CD4-positive, alpha-beta memory T cell (primary cell): ENCODE results near the gene MITF. TPM values are rescaled to one million over a fixed set of nuclear protein-coding genes. Genes with fewer than 3 reads are reported as not detected.

ENCODE experiments used
- CTCF ChIA-PET: fragments of 350-600 bp; sonication (Branson Sonifier 250); formaldehyde crosslinking; loops from one replicate; lab custom pipeline; 2021; ENCODE audit warnings: inconsistent platforms; ENCODE audit not compliant: partially characterized antibody; lab: Charles Lee
- POLR2A ChIA-PET: fragments of 350-600 bp; sonication (Branson Sonifier 250); formaldehyde crosslinking; loops from one replicate; lab custom pipeline; 2021; ENCODE audit not compliant: partially characterized antibody; lab: Charles Lee
- DNase-seq, 5 donors: peaks; one replicate each; pipeline versions ENCODE4 v3.0.0 to v3.0.0-alpha.2; 2020 to 2022; ENCODE audit warnings: mixed read lengths in 1 of 5
- H3K27ac ChIP-seq: one replicate; pipeline ENCODE4 v1.7.0; 2013; ENCODE audit warnings: low read depth, low read length
- H3K27me3 ChIP-seq: 2 replicates; pipeline ENCODE4 v1.7.0; 2013; ENCODE audit warnings: mild to moderate bottlenecking, low read length, moderate library complexity; ENCODE audit not compliant: insufficient read depth
- H3K36me3 ChIP-seq: 2 replicates; pipeline ENCODE4 v1.7.0; 2013; ENCODE audit warnings: mild to moderate bottlenecking, low read length, moderate library complexity; ENCODE audit not compliant: insufficient read depth
- H3K4me1 ChIP-seq: 2 replicates; pipeline ENCODE4 v1.7.0; 2013; ENCODE audit warnings: mild to moderate bottlenecking, low read length, moderate library complexity; ENCODE audit not compliant: insufficient read depth
- H3K4me3 ChIP-seq, 2 donors: one replicate each; pipeline ENCODE4 v1.7.0; 2013; ENCODE audit warnings: low read length in 2 of 2, mild to moderate bottlenecking in 1 of 2
- H3K9me3 ChIP-seq, 2 donors: one replicate each; pipeline ENCODE4 v1.7.0; 2013; ENCODE audit warnings: low read length in 2 of 2, control low read depth in 1 of 2; ENCODE audit not compliant: control insufficient read depth in 1 of 2
- H3K27ac Mint-ChIP-seq, 7 donors: one replicate each; pipeline ENCODE4 v1.8.0; 2020 to 2021; ENCODE audit warnings: mixed read lengths in 7 of 7, mild to moderate bottlenecking in 6 of 7, inconsistent platforms in 3 of 7, moderate library complexity in 3 of 7
- H3K27me3 Mint-ChIP-seq, 2 donors: one replicate each; pipeline ENCODE4 v1.8.0; 2020 to 2021; ENCODE audit warnings: mixed read lengths in 2 of 2
- H3K36me3 Mint-ChIP-seq, 2 donors: one replicate each; pipeline ENCODE4 v1.8.0; 2020 to 2021; ENCODE audit warnings: mixed read lengths in 2 of 2, inconsistent platforms in 1 of 2, mild to moderate bottlenecking in 1 of 2
- H3K4me1 Mint-ChIP-seq, 4 donors: one replicate each; pipeline ENCODE4 v1.8.0; 2020 to 2021; ENCODE audit warnings: mixed read lengths in 4 of 4, mild to moderate bottlenecking in 1 of 4
- H3K4me3 Mint-ChIP-seq, 8 donors: one replicate each; pipeline ENCODE4 v1.8.0; 2020 to 2021; ENCODE audit warnings: mixed read lengths in 8 of 8, mild to moderate bottlenecking in 7 of 8, moderate library complexity in 6 of 8, inconsistent platforms in 3 of 8
- H3K9me3 Mint-ChIP-seq, 8 donors: one replicate each; pipeline ENCODE4 v1.8.0; 2020 to 2021; ENCODE audit warnings: mixed read lengths in 8 of 8, mild to moderate bottlenecking in 5 of 8, inconsistent platforms in 3 of 8, moderate library complexity in 1 of 8
- intact Hi-C: fragments of 100-400 bp; cut with micrococcal nuclease; formaldehyde crosslinking; loops from one replicate; pipeline ENCODE4 v1.15.1; 2023
- polyA plus RNA-seq, 2 donors: library from polyadenylated mRNA; unstranded; fragments of 300-500 nt; fragmentation: Illumina TruSeq; gene quantifications; one replicate each; pipeline ENCODE4 v1.2.3, GENCODE V29; 2021
- total RNA-seq, 2 experiments: library from RNA; stranded (reverse); gene quantifications; one replicate each; pipeline ENCODE4 v1.2.3, GENCODE V29; 2021

The MITF gene
- total and polyA plus RNA-seq, 4 experiments from 2014 or later, result 0.80 to 1.5 TPM; not detected in 2

DNA sequence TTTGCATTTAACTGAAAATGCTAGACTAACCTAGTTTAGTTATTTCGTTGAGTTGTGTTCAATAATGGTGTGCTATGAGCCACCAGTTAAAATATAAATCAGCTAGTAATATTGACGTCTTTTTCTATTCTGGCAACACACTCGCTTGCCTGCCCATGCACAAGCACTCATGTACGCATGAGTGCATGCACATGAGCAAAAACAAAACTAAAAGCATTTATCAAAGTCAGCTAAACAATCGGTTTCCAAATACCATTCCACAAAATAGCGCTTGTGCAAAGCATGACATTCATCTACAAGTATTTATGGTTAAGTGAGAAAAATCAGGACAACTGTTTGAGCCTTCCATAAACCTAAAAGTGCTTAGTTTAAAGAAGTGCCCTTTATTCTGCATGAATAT lies 247.2 kb downstream of the MITF start:
- no peak overlapping the region for H3K4me3 Mint-ChIP-seq
- no peak for DNase-seq
- ChIA-PET CTCF (no interaction called here), POLR2A (no interaction called here)
- no peaks in the 10 kb centered on the region for H3K27me3 ChIP-seq
- no peaks in the 10 kb centered on the region for H3K36me3 Mint-ChIP-seq
- no peaks in the 10 kb centered on the region for H3K9me3 ChIP-seq
- no peak overlapping the region for H3K27ac Mint-ChIP-seq
- H3K4me3 ChIP-seq, result no peak overlapping the region
- peaks cover 0 to 5% (median 0%) of the 10 kb centered on the region in 8 donors for H3K9me3 Mint-ChIP-seq
- no peaks in the 10 kb centered on the region for H3K4me1 ChIP-seq
- no peak overlapping the region for H3K27ac ChIP-seq
- H3K4me1 Mint-ChIP-seq, result no peaks in the 10 kb centered on the region
- intact Hi-C loops, result no loop called here
- no peaks in the 10 kb centered on the region for H3K27me3 Mint-ChIP-seq
- H3K36me3 ChIP-seq, result no peaks in the 10 kb centered on the region

DNA sequence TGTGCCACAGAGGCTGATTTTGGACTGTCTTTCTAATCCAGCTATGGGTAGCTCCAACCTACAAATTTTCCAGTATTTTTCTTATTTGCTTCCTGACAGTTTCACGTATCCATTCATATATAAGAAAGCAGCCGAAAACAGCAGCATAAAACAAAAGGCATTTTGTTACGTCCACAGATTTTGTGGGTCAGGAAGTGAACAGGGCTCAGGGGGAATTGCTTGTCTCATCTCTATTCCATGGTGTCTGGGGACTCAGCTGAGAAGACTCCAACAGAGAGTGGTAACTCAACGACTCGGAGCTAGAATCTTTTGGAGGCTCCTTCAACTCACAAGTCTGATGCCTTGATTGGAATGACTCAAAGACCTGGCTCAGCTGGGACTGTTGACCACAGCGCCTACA lies 248.6 kb downstream of the MITF start:
- intact Hi-C loops, result no loop called here
- POLR2A ChIA-PET, result no interaction called here
- Mint-ChIP-seq H3K9me3 (peaks cover 0 to 3% (median 0%) of the 10 kb centered on the region in 8 donors), H3K27me3 (no peaks in the 10 kb centered on the region), H3K4me1 (no peaks in the 10 kb centered on the region), H3K4me3 (no peak overlapping the region), H3K27ac (no peak overlapping the region), H3K36me3 (no peaks in the 10 kb centered on the region)
- CTCF ChIA-PET, result no interaction called here
- no peaks in the 10 kb centered on the region for H3K36me3 ChIP-seq
- H3K27ac ChIP-seq, result no peak overlapping the region
- no peak for DNase-seq
- no peaks in the 10 kb centered on the region for H3K9me3 ChIP-seq
- H3K4me1 ChIP-seq, result no peaks in the 10 kb centered on the region
- no peaks in the 10 kb centered on the region for H3K27me3 ChIP-seq
- H3K4me3 ChIP-seq, result no peak overlapping the region

DNA sequence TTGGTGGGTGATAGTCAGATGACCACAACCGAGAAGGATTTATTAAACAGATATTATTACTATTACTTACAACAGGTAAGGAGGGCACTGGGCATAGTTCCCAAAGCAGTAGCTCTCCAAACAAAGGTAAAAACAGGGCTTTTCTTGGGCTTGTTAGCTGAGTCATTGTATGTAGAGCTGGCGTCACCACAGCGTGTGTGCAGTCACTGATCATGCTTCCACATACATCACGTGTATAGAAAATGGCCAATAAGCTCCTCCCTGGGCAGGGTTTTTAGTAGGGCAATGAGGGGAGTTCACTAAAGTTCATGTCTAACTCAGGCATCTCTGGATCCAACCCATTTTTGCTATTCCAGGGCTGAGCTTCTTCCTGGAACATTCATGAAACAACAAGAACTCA lies 254.5 kb downstream of the MITF start:
- no peaks in the 10 kb centered on the region for H3K9me3 Mint-ChIP-seq
- no peak overlapping the region for H3K27ac ChIP-seq

DNA sequence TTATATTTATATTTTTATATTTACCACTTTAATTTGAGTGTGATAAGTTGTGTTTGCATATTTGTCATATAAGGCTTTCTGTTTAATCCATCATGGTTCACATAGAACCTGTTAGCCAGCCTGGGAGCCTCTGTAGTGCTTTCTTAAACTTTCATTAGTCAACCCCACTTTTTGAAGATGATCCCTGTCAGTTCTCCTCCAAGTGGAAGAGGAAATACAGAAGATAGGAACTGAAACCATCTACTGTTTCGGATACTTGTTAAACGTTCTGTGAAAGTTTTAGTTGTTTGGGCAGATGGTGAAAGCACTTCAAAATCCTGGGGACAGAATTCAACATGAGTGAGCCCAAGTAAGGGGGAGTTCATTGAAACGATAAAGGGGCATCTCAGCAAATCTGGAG lies 255.7 kb downstream of the MITF start:
- no peak overlapping the region for H3K4me3 ChIP-seq
- ChIA-PET POLR2A (no interaction called here), CTCF (no interaction called here)
- H3K27ac Mint-ChIP-seq, result no peak overlapping the region
- no peak overlapping the region for H3K27ac ChIP-seq
- peaks cover 0 to 2% (median 0%) of the 10 kb centered on the region in 8 donors for H3K9me3 Mint-ChIP-seq
- no peaks in the 10 kb centered on the region for H3K4me1 ChIP-seq
- no peaks in the 10 kb centered on the region for H3K9me3 ChIP-seq
- no peak overlapping the region for H3K4me3 Mint-ChIP-seq
- no peaks in the 10 kb centered on the region for H3K27me3 ChIP-seq
- no peaks in the 10 kb centered on the region for H3K36me3 Mint-ChIP-seq
- DNase-seq, result no peak
- H3K4me1 Mint-ChIP-seq, result no peaks in the 10 kb centered on the region
- H3K27me3 Mint-ChIP-seq, result no peaks in the 10 kb centered on the region
- no peaks in the 10 kb centered on the region for H3K36me3 ChIP-seq
- intact Hi-C loops, result no loop called here

More for the DNA sequence above, 254.5 kb downstream of the MITF start:
- no peaks in the 10 kb centered on the region for H3K36me3 Mint-ChIP-seq
- intact Hi-C loops, result no loop called here
- Histone ChIP-seq H3K9me3 (no peaks in the 10 kb centered on the region), H3K4me3 (no peak overlapping the region), H3K36me3 (no peaks in the 10 kb centered on the region), H3K27me3 (no peaks in the 10 kb centered on the region), H3K4me1 (no peaks in the 10 kb centered on the region)
- ChIA-PET CTCF (no interaction called here), POLR2A (no interaction called here)
- no peak overlapping the region for H3K4me3 Mint-ChIP-seq
- no peaks in the 10 kb centered on the region for H3K4me1 Mint-ChIP-seq
- no peak for DNase-seq
- no peak overlapping the region for H3K27ac Mint-ChIP-seq
- H3K27me3 Mint-ChIP-seq, result no peaks in the 10 kb centered on the region

DNA sequence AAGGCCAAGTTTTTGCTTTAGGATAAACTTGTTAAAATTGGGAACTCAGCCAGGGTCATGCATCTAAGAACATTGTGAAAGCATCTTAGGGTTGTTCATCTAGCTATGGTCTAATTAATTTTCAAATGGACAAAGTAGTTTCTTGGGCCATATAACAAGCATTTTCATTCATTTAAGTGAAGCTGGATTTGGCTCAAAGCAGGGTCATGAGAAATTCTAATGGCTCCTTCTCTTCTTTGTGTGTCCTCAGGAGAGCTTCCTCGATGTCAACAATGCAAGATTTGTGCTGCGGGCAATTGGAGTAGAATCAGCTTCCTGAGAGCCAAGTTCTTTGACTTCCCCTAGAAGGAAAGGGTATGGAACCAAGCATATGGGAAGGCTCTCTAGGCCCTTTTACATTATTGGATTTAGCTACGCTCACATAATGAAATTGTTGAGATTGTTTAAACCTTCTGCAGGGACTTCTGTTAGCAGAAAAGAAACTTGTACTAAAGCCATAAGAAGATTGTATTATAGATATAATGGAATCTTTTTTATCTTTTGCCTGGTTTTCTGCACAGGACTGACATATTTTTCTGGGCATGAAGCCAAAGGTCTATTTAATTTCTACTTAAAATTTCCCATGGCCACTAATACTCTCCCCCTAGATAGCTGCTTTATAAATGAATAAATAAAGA lies 258.5 kb downstream of the MITF start:
- Histone ChIP-seq H3K27ac (no peak overlapping the region), H3K36me3 (no peaks in the 10 kb centered on the region), H3K4me3 (no peak overlapping the region), H3K27me3 (no peaks in the 10 kb centered on the region), H3K9me3 (no peaks in the 10 kb centered on the region), H3K4me1 (no peaks in the 10 kb centered on the region)
- peaks cover 0 to 3% (median 0%) of the 10 kb centered on the region in 8 donors for H3K9me3 Mint-ChIP-seq
- POLR2A ChIA-PET, result no interaction called here
- no peak for DNase-seq
- no peaks in the 10 kb centered on the region for H3K4me1 Mint-ChIP-seq
- CTCF ChIA-PET, result no interaction called here
- no peaks in the 10 kb centered on the region for H3K27me3 Mint-ChIP-seq
- no peaks in the 10 kb centered on the region for H3K36me3 Mint-ChIP-seq
- no peak overlapping the region for H3K4me3 Mint-ChIP-seq
- H3K27ac Mint-ChIP-seq, result no peak overlapping the region
- intact Hi-C loops, result no loop called here

DNA sequence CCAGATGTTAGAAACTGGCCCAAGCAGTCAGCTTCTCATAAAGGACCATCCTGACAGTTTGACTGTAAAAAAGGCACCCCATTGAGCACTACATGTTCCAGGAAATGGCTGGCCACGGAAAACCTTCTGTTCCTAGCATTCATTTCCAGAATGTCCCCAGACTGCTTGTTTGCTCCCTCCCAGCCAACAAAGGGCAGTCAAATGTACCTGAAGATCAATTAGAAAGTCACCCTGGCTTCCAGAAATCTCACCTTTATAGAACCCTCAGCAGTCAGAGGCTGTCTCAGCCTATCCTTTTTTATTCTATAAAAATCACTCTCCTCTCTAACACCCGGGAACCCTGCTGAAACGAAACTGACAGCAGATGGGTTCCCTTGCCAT lies 259.5 kb downstream of the MITF start:
- Mint-ChIP-seq H3K4me1 (no peaks in the 10 kb centered on the region), H3K9me3 (peaks cover 0 to 3% (median 0%) of the 10 kb centered on the region in 8 donors), H3K36me3 (no peaks in the 10 kb centered on the region), H3K27me3 (no peaks in the 10 kb centered on the region), H3K4me3 (no peak overlapping the region), H3K27ac (no peak overlapping the region)
- intact Hi-C loops, result no loop called here
- Histone ChIP-seq H3K4me3 (no peak overlapping the region), H3K36me3 (no peaks in the 10 kb centered on the region), H3K9me3 (no peaks in the 10 kb centered on the region), H3K4me1 (no peaks in the 10 kb centered on the region), H3K27ac (no peak overlapping the region), H3K27me3 (no peaks in the 10 kb centered on the region)
- ChIA-PET POLR2A (no interaction called here), CTCF (no interaction called here)
- DNase-seq, result no peak

DNA sequence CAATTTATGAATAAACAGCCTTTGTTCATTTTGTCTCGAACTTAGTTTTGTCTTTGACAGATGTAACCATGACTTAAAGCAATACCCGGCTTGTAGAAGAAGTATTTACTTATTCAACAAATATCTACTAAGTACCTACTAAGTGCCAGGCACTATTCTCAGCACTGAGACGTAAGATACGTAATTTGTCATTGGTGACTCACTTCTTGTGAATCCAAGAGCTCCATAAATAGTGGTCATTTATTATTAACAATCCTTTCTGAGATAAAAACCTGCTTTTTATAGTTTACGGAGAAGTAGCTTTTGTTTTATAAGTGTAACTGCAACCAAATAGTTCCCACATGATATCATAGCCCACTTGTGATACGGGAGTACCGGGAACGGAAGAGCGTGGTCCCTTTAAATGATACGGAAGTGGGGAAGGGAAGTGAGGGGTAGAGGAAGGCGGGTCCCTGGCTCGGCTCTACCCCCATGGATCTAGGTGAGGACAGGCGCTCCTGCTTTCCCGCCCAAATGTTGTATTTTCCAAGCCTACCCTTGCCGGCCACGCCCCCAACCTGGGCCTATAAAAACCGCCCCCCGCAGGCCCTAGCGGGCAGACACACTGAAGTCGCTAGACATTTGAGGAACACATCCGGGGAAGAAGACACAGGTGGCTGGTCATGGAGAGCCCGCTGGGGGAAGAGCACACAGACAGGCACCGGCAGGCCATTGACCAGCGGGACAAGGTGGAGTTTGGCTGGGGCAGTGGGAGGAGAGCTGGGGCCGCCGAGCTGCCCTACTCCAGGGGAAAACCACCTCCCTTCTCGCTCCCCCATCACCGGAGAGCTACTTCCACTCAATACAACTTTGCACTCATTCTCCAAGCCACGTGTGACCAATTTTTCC lies 260.1 kb downstream of the MITF start, which contains the start of gene SAMMSON:
Gene SAMMSON, plus strand, starts transcription at position 594 of the 888 bp plus-strand sequence.
- Histone ChIP-seq H3K4me3 (no peak within 1 kb of the TSS), H3K27ac (no peak within 1 kb of the TSS), H3K36me3 (no peaks in the 10 kb centered on the region), H3K9me3 (no peaks in the 10 kb centered on the region), H3K4me1 (no peaks in the 10 kb centered on the region), H3K27me3 (no peaks in the 10 kb centered on the region)
- intact Hi-C loops, result no loop called here
- Mint-ChIP-seq H3K27me3 (no peaks in the 10 kb centered on the region), H3K4me3 (no peak within 1 kb of the TSS), H3K9me3 (peaks cover 0 to 3% (median 0%) of the 10 kb centered on the region in 8 donors), H3K36me3 (no peaks in the 10 kb centered on the region), H3K27ac (no peak within 1 kb of the TSS), H3K4me1 (no peaks in the 10 kb centered on the region)
- DNase-seq, result peak in 1 of 5 donors; percentile 27
- POLR2A ChIA-PET, result no interaction called here
- CTCF ChIA-PET, result no interaction called here
